KMS-11 (cell line): ENCODE results near the gene MAP3K7CL.

Experiments
- H2AFZ ChIP-seq: fragments of 200-600 bp; sonication (generic); 2 replicates; pipeline ENCODE4 v1.6.1; 2016; ENCODE audit warnings: antibody characterized with exemption, mixed run types, low read depth
- H3K27ac ChIP-seq: fragments of 200-600 bp; sonication (generic); 2 replicates; pipeline ENCODE4 v1.6.1; 2016; ENCODE audit warnings: mild to moderate bottlenecking, mixed run types
- H3K27me3 ChIP-seq: fragments of 200-600 bp; sonication (generic); 2 replicates; pipeline ENCODE4 v1.6.1; 2017; ENCODE audit warnings: mild to moderate bottlenecking, low read depth, mixed run types, moderate library complexity; ENCODE audit not compliant: insufficient read depth
- H3K36me3 ChIP-seq: fragments of 200-600 bp; sonication (generic); 2 replicates; pipeline ENCODE4 v1.6.1; 2017; ENCODE audit warnings: mild to moderate bottlenecking, mixed run types; ENCODE audit not compliant: insufficient read depth
- H3K4me1 ChIP-seq: fragments of 200-600 bp; sonication (generic); 2 replicates; pipeline ENCODE4 v1.6.1; 2016; ENCODE audit warnings: mild to moderate bottlenecking, low read depth, mixed run types; ENCODE audit not compliant: poor library complexity, severe bottlenecking
- H3K4me2 ChIP-seq: fragments of 200-600 bp; sonication (generic); 2 replicates; pipeline ENCODE4 v1.7.0; 2016; ENCODE audit warnings: mild to moderate bottlenecking, mixed run types
- H3K4me3 ChIP-seq: fragments of 200-600 bp; sonication (generic); IDR thresholded peaks from 2 replicates; pipeline ENCODE4 v1.6.1; 2017; ENCODE audit warnings: low read depth, low read length, mixed read lengths; ENCODE audit not compliant: insufficient read depth
- H3K79me2 ChIP-seq: fragments of 200-600 bp; sonication (generic); 2 replicates; pipeline ENCODE4 v1.6.1; 2016; ENCODE audit warnings: low read depth, mixed run types; ENCODE audit not compliant: insufficient read depth
- H3K9ac ChIP-seq: fragments of 200-600 bp; sonication (generic); 2 replicates; pipeline ENCODE4 v1.6.1; 2016; ENCODE audit warnings: mild to moderate bottlenecking, mixed run types
- H4K20me1 ChIP-seq: fragments of 200-600 bp; sonication (generic); 2 replicates; pipeline ENCODE4 v1.6.1; 2016; ENCODE audit warnings: mild to moderate bottlenecking, mixed run types; ENCODE audit not compliant: insufficient read depth
- TF ChIP-seq, protein P1 (sequence below): fragments of 200-600 bp; sonication (generic); conservative IDR thresholded peaks from 2 replicates; pipeline ENCODE4 v1.6.1; 2017; ENCODE audit warnings: low read depth, mild to moderate bottlenecking, antibody characterized with exemption, low read length, moderate library complexity, mixed read lengths

The MAP3K7CL gene

DNA sequence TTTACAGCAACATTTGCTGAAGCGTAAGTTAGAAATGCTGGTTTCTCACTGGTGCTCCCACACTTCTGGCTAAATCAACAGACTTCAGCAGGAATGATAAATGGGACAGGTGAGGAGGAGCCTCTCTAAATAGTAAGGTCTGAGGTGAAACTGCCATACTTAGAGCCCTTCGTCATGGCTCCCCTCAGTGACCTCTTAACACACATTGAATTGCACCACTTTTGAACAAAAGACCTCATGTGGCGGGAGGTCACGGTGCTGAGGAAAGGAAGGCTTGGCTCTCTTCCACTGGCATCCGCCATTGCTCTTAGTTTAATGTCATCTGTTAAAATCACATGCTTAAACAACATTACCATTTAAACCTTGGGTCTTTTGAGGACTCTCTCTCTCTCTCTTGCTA, 3.4 kb downstream of the MAP3K7CL start:
- Histone ChIP-seq H3K36me3 (no peaks in the 10 kb centered on the region), H3K4me3 (no peak overlapping the region), H3K4me2 (no peak overlapping the region), H3K27ac (no peak overlapping the region), H3K27me3 (no peaks in the 10 kb centered on the region), H4K20me1 (no peaks in the 10 kb centered on the region), H2AFZ (no peak overlapping the region), H3K79me2 (no peaks in the 10 kb centered on the region), H3K4me1 (peaks cover 33% of the 10 kb centered on the region), H3K9ac (no peak overlapping the region)
- TF ChIP-seq, protein P1, sequence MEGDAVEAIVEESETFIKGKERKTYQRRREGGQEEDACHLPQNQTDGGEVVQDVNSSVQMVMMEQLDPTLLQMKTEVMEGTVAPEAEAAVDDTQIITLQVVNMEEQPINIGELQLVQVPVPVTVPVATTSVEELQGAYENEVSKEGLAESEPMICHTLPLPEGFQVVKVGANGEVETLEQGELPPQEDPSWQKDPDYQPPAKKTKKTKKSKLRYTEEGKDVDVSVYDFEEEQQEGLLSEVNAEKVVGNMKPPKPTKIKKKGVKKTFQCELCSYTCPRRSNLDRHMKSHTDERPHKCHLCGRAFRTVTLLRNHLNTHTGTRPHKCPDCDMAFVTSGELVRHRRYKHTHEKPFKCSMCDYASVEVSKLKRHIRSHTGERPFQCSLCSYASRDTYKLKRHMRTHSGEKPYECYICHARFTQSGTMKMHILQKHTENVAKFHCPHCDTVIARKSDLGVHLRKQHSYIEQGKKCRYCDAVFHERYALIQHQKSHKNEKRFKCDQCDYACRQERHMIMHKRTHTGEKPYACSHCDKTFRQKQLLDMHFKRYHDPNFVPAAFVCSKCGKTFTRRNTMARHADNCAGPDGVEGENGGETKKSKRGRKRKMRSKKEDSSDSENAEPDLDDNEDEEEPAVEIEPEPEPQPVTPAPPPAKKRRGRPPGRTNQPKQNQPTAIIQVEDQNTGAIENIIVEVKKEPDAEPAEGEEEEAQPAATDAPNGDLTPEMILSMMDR: no peak

DNA sequence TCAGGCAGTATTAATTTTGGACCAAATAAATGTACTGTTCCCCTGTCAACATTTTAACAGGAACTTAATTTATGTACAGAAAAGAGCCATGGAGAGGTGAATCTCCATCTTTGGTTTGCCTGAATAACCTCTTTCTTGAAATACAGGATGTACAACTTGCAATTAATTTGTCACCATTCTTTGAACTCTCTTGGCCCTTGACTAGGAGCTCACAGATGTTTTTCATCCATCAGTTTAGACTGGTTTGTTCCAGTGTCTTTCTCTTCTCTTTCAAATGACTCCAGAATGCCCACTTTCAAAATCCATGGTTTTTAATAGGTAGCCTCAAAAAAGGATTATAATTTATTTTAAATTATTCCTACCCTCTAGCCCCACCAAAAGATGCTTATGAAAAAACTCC, 5.0 kb downstream of the MAP3K7CL start:
- Histone ChIP-seq H3K4me3 (no peak overlapping the region), H4K20me1 (no peaks in the 10 kb centered on the region), H3K27me3 (no peaks in the 10 kb centered on the region), H3K36me3 (no peaks in the 10 kb centered on the region), H3K79me2 (no peaks in the 10 kb centered on the region), H3K4me1 (peaks cover 21% of the 10 kb centered on the region), H3K4me2 (no peak overlapping the region), H3K9ac (no peak overlapping the region), H2AFZ (no peak overlapping the region), H3K27ac (no peak overlapping the region)
- TF ChIP-seq, protein P1: no peak

DNA sequence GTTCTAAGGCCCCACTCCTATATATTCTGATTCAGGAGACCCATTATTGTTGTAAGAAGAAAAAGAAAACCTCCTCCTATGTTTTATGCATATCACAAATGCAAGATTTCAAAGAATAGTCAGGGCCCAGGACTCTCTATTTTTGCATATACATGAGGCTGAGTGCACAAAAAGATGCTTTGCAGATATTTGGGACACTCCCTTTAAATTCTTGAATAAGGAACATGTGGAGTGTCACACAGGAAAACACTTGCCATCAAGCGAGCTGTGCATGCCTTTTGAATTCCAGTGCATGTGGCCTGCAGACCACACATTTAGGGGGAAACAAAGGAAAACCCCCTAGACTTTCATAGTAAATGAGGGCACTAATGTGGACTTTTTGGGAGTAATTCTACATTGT, 5.6 kb downstream of the MAP3K7CL start:
- Histone ChIP-seq H3K4me1 (peaks cover 19% of the 10 kb centered on the region), H3K4me2 (no peak overlapping the region), H3K27me3 (no peaks in the 10 kb centered on the region), H2AFZ (no peak overlapping the region), H3K79me2 (no peaks in the 10 kb centered on the region), H3K27ac (no peak overlapping the region), H3K4me3 (no peak overlapping the region), H4K20me1 (no peaks in the 10 kb centered on the region), H3K9ac (no peak overlapping the region), H3K36me3 (no peaks in the 10 kb centered on the region)
- TF ChIP-seq, protein P1: no peak

DNA sequence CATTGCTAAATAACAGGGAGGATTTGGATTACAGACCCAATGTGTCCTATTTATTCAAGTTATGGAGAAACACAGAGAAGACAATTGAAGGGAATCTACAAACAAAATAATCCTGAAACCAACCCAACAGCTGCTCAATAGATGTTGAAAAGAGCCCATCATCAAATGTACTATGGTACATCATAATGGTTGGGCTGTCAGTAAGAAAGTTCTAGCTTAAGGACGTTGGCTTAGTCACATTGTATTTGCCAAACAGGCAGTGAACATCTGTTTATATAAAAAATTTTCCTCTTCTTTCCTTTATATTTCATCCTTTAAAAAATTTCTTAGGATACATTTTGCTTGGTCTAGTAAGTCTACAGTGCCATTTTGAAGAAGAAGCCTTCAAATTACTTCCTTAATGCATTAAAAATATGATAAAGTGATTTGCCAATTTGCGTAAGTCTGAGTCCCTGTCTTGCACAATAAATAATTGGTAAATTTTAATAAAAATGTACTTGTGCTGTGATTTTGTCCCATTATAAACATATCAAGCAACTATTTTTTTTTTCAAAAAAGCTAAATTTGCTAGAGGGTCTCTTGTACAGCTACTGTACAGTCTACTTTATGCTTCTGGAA, 14.4 kb downstream of the MAP3K7CL start:
- H4K20me1 ChIP-seq: no peaks in the 10 kb centered on the region
- H3K4me2 ChIP-seq: no peak overlapping the region
- H3K27me3 ChIP-seq: no peaks in the 10 kb centered on the region
- H3K79me2 ChIP-seq: no peaks in the 10 kb centered on the region
- H3K27ac ChIP-seq: no peak overlapping the region
- no peak overlapping the region for H3K9ac ChIP-seq
- peaks cover 44% of the 10 kb centered on the region for H3K4me1 ChIP-seq
- H2AFZ ChIP-seq: no peak overlapping the region
- H3K36me3 ChIP-seq: no peaks in the 10 kb centered on the region
- no peak overlapping the region for H3K4me3 ChIP-seq
- TF ChIP-seq, protein P1: no peak
